Measurements from ENCODE around the gene IGSF21.

GRCh38 chr1:18354612-18355011 lies 247.0 kb downstream of the IGSF21 start:
- TF ChIP-seq GATA2 (IDR thresholded peaks at IDR 0.05; ENCODE audit: insufficient read depth, insufficient read length, low read depth, low read length): no peak
- no peak for TF ChIP-seq POLR2A (IDR thresholded peaks at IDR 0.05; ENCODE audit: low read depth, low read length)
- TF ChIP-seq CTCF (IDR thresholded peaks at IDR 0.05; ENCODE audit: extremely low read depth in 1 of 2, insufficient read depth in 1 of 2, low read depth in 1 of 2, low read length in 2 of 2): no peak
- no peak for TF ChIP-seq EZH2 (IDR thresholded peaks at IDR 0.05; ENCODE audit: borderline replicate concordance, low read depth, low read length, severe bottlenecking)
